Keratinocyte (primary cell): ENCODE results near the gene RRP1B. TPM values are rescaled to one million over a fixed set of nuclear protein-coding genes. Genes with fewer than 3 reads are reported as not detected.

Experiments
- DNase-seq: peaks from one replicate; pipeline ENCODE4 v3.0.0-alpha.2; 2011; ENCODE audit warnings: low read depth, missing footprints, low spot score
- FAIRE-seq: peaks from 2 replicates; lab custom pipeline; 2011; peaks lifted over from hg19 to GRCh38; lab: Jason Lieb, UNC
- H2AFZ ChIP-seq: 2 replicates; pipeline ENCODE4 v1.6.0; 2012; ENCODE audit warnings: low read length, control low read depth, inconsistent platforms; ENCODE audit not compliant: control insufficient read depth
- H3K27ac ChIP-seq: 2 replicates; pipeline ENCODE4 v1.5.1; 2011; ENCODE audit warnings: low read length; ENCODE audit not compliant: control insufficient read depth, insufficient read depth
- H3K27me3 ChIP-seq: 3 replicates; pipeline ENCODE4 v1.6.0; 2011; ENCODE audit warnings: low read length; ENCODE audit not compliant: control insufficient read depth, insufficient read depth; ENCODE audit errors: extremely low read depth
- H3K36me3 ChIP-seq, 2 experiments: 2 replicates in 1 of 2; 3 replicates in 1 of 2; pipeline ENCODE4 v1.5.1; 2011; ENCODE audit warnings: low read length in 2 of 2, mild to moderate bottlenecking in 1 of 2; ENCODE audit not compliant: control insufficient read depth in 2 of 2, insufficient read depth in 2 of 2; ENCODE audit errors: extremely low read depth in 1 of 2
- H3K4me1 ChIP-seq: 3 replicates; pipeline ENCODE4 v1.5.1; 2011; ENCODE audit warnings: low read length; ENCODE audit not compliant: control insufficient read depth, insufficient read depth; ENCODE audit errors: extremely low read depth
- H3K4me2 ChIP-seq: 3 replicates; pipeline ENCODE4 v1.6.0; 2011; ENCODE audit warnings: low read depth, low read length; ENCODE audit not compliant: control insufficient read depth, insufficient read depth; ENCODE audit errors: extremely low read depth
- H3K4me3 ChIP-seq, 3 experiments: fragments of 200-600 bp in 1 of 3; sonication (generic) in 1 of 3; 2 replicates in 2 of 3; 3 replicates in 1 of 3; pipeline ENCODE4 v1.5.1; 2011 to 2016; ENCODE audit warnings: low read length in 3 of 3, mild to moderate bottlenecking in 3 of 3, control low read depth in 2 of 3, inconsistent platforms in 1 of 3, low read depth in 1 of 3, mixed read lengths in 1 of 3, mixed run types in 1 of 3, moderate library complexity in 1 of 3; ENCODE audit not compliant: control insufficient read depth in 2 of 3, insufficient read depth in 2 of 3; ENCODE audit errors: extremely low read depth in 1 of 3
- H3K79me2 ChIP-seq: 2 replicates; pipeline ENCODE4 v1.6.0; 2012; ENCODE audit warnings: low read length; ENCODE audit not compliant: control insufficient read depth, insufficient read depth
- H3K9ac ChIP-seq: 3 replicates; pipeline ENCODE4 v1.6.0; 2011; ENCODE audit warnings: low read length; ENCODE audit not compliant: control insufficient read depth, insufficient read depth; ENCODE audit errors: extremely low read depth
- H3K9me1 ChIP-seq: 3 replicates; pipeline ENCODE4 v1.6.0; 2011; ENCODE audit warnings: low read length; ENCODE audit not compliant: control insufficient read depth, insufficient read depth; ENCODE audit errors: extremely low read depth
- H3K9me3 ChIP-seq: 2 replicates; pipeline ENCODE4 v1.5.1; 2012; ENCODE audit warnings: low read depth, low read length; ENCODE audit not compliant: control insufficient read depth
- H4K20me1 ChIP-seq: 3 replicates; pipeline ENCODE4 v1.6.0; 2011; ENCODE audit warnings: low read length; ENCODE audit not compliant: control insufficient read depth, insufficient read depth; ENCODE audit errors: extremely low read depth
- EZH2 ChIP-seq: IDR thresholded peaks from one replicate; pipeline ENCODE4 v1.6.1; 2012; ENCODE audit warnings: inconsistent platforms, mild to moderate bottlenecking, low read length, moderate library complexity
- dilution Hi-C: fragments of 300-500 bp; cut with MboI; formaldehyde crosslinking; loops from one replicate; pipeline ENCODE4 v1.7.0; 2020; ENCODE audit warnings: low sequenced_read_pairs; ENCODE audit not compliant: extremely low pct_ligation_motif_present
- polyA plus RNA-seq, 5 experiments: library from polyadenylated mRNA; depleted of rRNA in 3 of 5; stranded (reverse) in 3 of 5; stranded (forward) in 1 of 5; unstranded in 1 of 5; fragments of >200 nt; gene quantifications; 1 replicate in 1 of 5; 2 replicates in 3 of 5; 3 replicates in 1 of 5; pipeline versions ENCODE4 v1.2.1 to v1.2.3, GENCODE V29; 2011 to 2012; ENCODE audit warnings: missing spikeins in 2 of 5, low read depth in 1 of 5, low replicate concordance in 1 of 5
- TF ChIP-seq, protein P1 (sequence below), 3 experiments: IDR thresholded peaks in 1 of 3; conservative IDR thresholded peaks in 1 of 3; optimal IDR thresholded peaks in 1 of 3; 2 replicates in 2 of 3; 3 replicates in 1 of 3; pipeline versions ENCODE3 to v1.5.1; 2011; ENCODE audit warnings: low read length in 3 of 3, mild to moderate bottlenecking in 3 of 3, moderate library complexity in 2 of 3, control low read depth in 1 of 3, inconsistent platforms in 1 of 3; ENCODE audit not compliant: insufficient read depth in 2 of 3; ENCODE audit errors: extremely low read depth in 1 of 3

The RRP1B gene
- polyA plus RNA-seq, 1 donor (not counting 4 experiments of a cell fraction or from before 2014, with no cell fraction given), result 19.8 TPM

DNA sequence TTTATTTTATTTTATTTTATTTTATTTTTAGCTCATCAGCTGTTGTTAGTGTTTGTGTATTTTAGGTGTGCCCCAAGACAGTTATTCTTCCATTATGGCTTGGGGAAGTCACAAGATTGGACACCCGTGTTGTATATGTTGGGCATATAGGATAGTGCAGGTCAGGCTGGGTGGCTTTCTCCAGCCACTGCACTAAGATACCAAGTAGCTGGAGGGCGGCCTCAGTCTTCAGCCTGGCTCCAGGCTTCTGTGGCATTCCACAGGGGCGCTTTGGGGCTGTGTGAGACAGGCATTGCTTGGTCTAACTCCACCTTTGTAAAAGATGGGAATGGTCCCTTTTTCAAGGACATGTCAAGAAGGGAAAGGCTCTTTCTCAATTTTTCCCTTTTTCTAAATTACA, 16.5 kb downstream of the RRP1B start:
- DNase-seq (no peak), FAIRE-seq (no peak)
- Histone ChIP-seq H3K79me2 (peaks cover 5% of the 10 kb centered on the region), H3K9me3 (no peaks in the 10 kb centered on the region), H3K4me3 (no peak overlapping the region), H4K20me1 (no peaks in the 10 kb centered on the region), H2AFZ (no peak overlapping the region), H3K9me1 (no peaks in the 10 kb centered on the region), H3K9ac (no peak overlapping the region), H3K4me1 (no peaks in the 10 kb centered on the region), H3K27ac (no peak overlapping the region), H3K36me3 (peaks cover 27 to 29% of the 10 kb centered on the region in 2 experiments), H3K27me3 (no peaks in the 10 kb centered on the region), H3K4me2 (no peak overlapping the region)
- dilution Hi-C loops, result no loop called here
- TF ChIP-seq EZH2, result no peak
- TF ChIP-seq, protein P1, sequence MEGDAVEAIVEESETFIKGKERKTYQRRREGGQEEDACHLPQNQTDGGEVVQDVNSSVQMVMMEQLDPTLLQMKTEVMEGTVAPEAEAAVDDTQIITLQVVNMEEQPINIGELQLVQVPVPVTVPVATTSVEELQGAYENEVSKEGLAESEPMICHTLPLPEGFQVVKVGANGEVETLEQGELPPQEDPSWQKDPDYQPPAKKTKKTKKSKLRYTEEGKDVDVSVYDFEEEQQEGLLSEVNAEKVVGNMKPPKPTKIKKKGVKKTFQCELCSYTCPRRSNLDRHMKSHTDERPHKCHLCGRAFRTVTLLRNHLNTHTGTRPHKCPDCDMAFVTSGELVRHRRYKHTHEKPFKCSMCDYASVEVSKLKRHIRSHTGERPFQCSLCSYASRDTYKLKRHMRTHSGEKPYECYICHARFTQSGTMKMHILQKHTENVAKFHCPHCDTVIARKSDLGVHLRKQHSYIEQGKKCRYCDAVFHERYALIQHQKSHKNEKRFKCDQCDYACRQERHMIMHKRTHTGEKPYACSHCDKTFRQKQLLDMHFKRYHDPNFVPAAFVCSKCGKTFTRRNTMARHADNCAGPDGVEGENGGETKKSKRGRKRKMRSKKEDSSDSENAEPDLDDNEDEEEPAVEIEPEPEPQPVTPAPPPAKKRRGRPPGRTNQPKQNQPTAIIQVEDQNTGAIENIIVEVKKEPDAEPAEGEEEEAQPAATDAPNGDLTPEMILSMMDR (optimal IDR thresholded peaks at IDR 0.05 in 1 of 3, IDR thresholded peaks at IDR 0.05 in 1 of 3, conservative IDR thresholded peaks at IDR 0.05 in 1 of 3; ENCODE audit: extremely low read depth in 1 of 3, insufficient read depth in 2 of 3, low read length in 3 of 3), result no peak

DNA sequence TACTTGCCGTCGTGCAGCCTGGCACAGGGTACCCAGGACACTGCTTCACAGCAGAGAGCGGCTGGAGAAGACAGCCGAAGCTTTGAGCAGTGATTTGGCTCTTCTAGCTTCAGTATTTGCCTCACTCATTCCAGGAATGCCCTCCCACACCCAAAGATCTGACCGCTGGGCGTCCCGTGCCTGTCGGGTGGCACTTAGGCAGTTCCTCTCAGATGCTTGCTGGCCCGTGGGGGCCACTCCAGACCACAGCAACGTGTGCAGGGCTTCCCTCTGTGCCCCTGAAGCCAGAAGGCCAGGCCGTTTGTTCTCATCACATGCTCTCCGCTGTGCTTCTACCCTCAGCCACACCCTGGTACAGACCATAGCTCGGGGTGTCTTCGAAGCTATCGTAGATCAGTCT, 17.0 kb downstream of the RRP1B start:
- Histone ChIP-seq H3K9me1 (no peaks in the 10 kb centered on the region), H4K20me1 (no peaks in the 10 kb centered on the region), H3K9me3 (no peaks in the 10 kb centered on the region), H3K4me2 (no peak overlapping the region), H3K27me3 (no peaks in the 10 kb centered on the region), H3K4me1 (no peaks in the 10 kb centered on the region), H3K9ac (no peak overlapping the region), H3K27ac (no peak overlapping the region), H3K36me3 (peaks cover 24 to 26% of the 10 kb centered on the region in 2 experiments), H2AFZ (no peak overlapping the region), H3K79me2 (peaks cover 5% of the 10 kb centered on the region), H3K4me3 (no peak overlapping the region)
- TF ChIP-seq EZH2, result no peak
- TF ChIP-seq, protein P1 (optimal IDR thresholded peaks at IDR 0.05 in 1 of 3, IDR thresholded peaks at IDR 0.05 in 1 of 3, conservative IDR thresholded peaks at IDR 0.05 in 1 of 3; ENCODE audit: extremely low read depth in 1 of 3, insufficient read depth in 2 of 3, low read length in 3 of 3), result no peak
- dilution Hi-C loops, result no loop called here
- FAIRE-seq (no peak), DNase-seq (no peak)
